GM12878 (cell line): ENCODE data around the gene TLCD2. TPM values are rescaled to one million over a fixed set of nuclear protein-coding genes. Genes with fewer than 3 reads are reported as not detected.

Experiments used
- CREB1 ChIP-seq: IDR thresholded peaks from 2 replicates; pipeline ENCODE4 v1.6.1; 2012; ENCODE audit warnings: low read depth, mild to moderate bottlenecking, inconsistent platforms
- IRF4 ChIP-seq: IDR thresholded peaks from 2 replicates; pipeline ENCODE4 v1.6.1; 2011; ENCODE audit warnings: low read depth, low read length
- NR2C2 ChIP-seq: IDR thresholded peaks from 2 replicates; pipeline ENCODE4 v1.6.1; 2011; ENCODE audit warnings: borderline replicate concordance, low read depth; ENCODE audit not compliant: control insufficient read depth, insufficient read length
- POU2F2 ChIP-seq: IDR thresholded peaks from 3 replicates; pipeline ENCODE4 v1.6.1; 2011; ENCODE audit warnings: low read depth, mild to moderate bottlenecking, low read length, borderline replicate concordance
- RAD21 ChIP-seq: IDR thresholded peaks from 2 replicates; pipeline ENCODE4 v1.6.1; 2011; ENCODE audit warnings: mild to moderate bottlenecking, low read depth, low read length, moderate library complexity; ENCODE audit not compliant: insufficient read depth
- RAD51 ChIP-seq: fragments of 450-650 bp; IDR thresholded peaks from 2 replicates; pipeline ENCODE4 v1.6.1; 2016; ENCODE audit warnings: moderate library complexity, mild to moderate bottlenecking, inconsistent platforms
- SIX5 ChIP-seq: IDR thresholded peaks from 2 replicates; pipeline ENCODE4 v1.6.1; 2011; ENCODE audit warnings: mild to moderate bottlenecking, low read depth, low read length, moderate library complexity; ENCODE audit not compliant: severe bottlenecking
- ZNF592 ChIP-seq: fragments of 450-650 bp; IDR thresholded peaks from 2 replicates; pipeline ENCODE4 v1.6.1; 2017; ENCODE audit warnings: mild to moderate bottlenecking, moderate library complexity
- ZNF622 ChIP-seq: fragments of 450-650 bp; IDR thresholded peaks from 2 replicates; pipeline ENCODE4 v1.6.1; 2017; ENCODE audit warnings: mild to moderate bottlenecking, inconsistent platforms
- polyA plus RNA-seq, 11 experiments: library from polyadenylated mRNA; depleted of rRNA in 4 of 11; unstranded in 6 of 11; stranded (reverse) in 5 of 11; fragments of >200 nt; fragmentation: Nextera tagmentation in 4 of 11; fragmentation: Illumina TruSeq in 1 of 11; extraction: Ambion mirVana in 4 of 11; extraction: Trizol in 1 of 11; gene quantifications; 1 replicate in 1 of 11; 2 replicates in 10 of 11; pipeline versions ENCODE4 v1.2.1 to v1.2.3, GENCODE V29; 2011 to 2016; ENCODE audit warnings: inconsistent platforms in 2 of 11, missing spikeins in 2 of 11, low read depth in 1 of 11
- total RNA-seq, 4 experiments: library from RNA; depleted of rRNA in 3 of 4; stranded (reverse); fragments of >200 nt in 3 of 4; fragmentation: Illumina TruSeq in 1 of 4; extraction: Trizol in 1 of 4; gene quantifications; 2 replicates each; pipeline versions ENCODE4 v1.2.1 to v1.2.3, GENCODE V29; 2013 to 2021
- TF ChIP-seq, protein P1 (sequence below): IDR thresholded peaks from 2 replicates; pipeline ENCODE4 v1.6.1; 2012; ENCODE audit warnings: low read depth, low read length, improper control_type of control experiment
- TF ChIP-seq, protein P2 (sequence below): fragments of 450-650 bp; conservative IDR thresholded peaks from 2 replicates; pipeline ENCODE4 v1.6.1; 2017; ENCODE audit warnings: mild to moderate bottlenecking, moderate library complexity
- TF ChIP-seq, protein P3 (sequence below): IDR thresholded peaks from 2 replicates; pipeline ENCODE4 v1.6.1; 2012; ENCODE audit warnings: low read depth, low read length, improper control_type of control experiment
- TF ChIP-seq, protein P4 (sequence below): fragments of 450-650 bp; formaldehyde crosslinking; IDR thresholded peaks from 2 replicates; pipeline ENCODE4 v1.5.0; 2022; ENCODE audit warnings: mild to moderate bottlenecking, missing genetic modification characterization
- TF ChIP-seq, protein P5 (sequence below): IDR thresholded peaks from 2 replicates; pipeline ENCODE4 v1.6.1; 2011; ENCODE audit warnings: low read depth, mild to moderate bottlenecking, low read length, moderate library complexity, borderline replicate concordance; ENCODE audit errors: extremely low read depth

The TLCD2 gene
- total and polyA plus RNA-seq, 10 of the 15 experiments (the other 5 are each of a cell fraction or from before 2014, with no cell fraction given), result 0.02 to 0.15 (median 0.05) TPM; not detected in 2

GRCh38 chr17:1724351-1724868 is 14.2 kb upstream of the TLCD2 start, which contains the start of gene WDR81 (continued):
- TF ChIP-seq CREB1 (no peak), SIX5 (peak; percentile 23), POU2F2 (no peak), NR2C2 (no peak), IRF4 (no peak), ZNF622 (no peak), RAD51 (peak; percentile 98), ZNF592 (peak; percentile 81), RAD21 (no peak)
- TF ChIP-seq, protein P1, sequence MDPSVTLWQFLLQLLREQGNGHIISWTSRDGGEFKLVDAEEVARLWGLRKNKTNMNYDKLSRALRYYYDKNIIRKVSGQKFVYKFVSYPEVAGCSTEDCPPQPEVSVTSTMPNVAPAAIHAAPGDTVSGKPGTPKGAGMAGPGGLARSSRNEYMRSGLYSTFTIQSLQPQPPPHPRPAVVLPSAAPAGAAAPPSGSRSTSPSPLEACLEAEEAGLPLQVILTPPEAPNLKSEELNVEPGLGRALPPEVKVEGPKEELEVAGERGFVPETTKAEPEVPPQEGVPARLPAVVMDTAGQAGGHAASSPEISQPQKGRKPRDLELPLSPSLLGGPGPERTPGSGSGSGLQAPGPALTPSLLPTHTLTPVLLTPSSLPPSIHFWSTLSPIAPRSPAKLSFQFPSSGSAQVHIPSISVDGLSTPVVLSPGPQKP, result 0 out of 2 replicates have a peak, but pooled peaks have one; percentile 29
- TF ChIP-seq, protein P2, sequence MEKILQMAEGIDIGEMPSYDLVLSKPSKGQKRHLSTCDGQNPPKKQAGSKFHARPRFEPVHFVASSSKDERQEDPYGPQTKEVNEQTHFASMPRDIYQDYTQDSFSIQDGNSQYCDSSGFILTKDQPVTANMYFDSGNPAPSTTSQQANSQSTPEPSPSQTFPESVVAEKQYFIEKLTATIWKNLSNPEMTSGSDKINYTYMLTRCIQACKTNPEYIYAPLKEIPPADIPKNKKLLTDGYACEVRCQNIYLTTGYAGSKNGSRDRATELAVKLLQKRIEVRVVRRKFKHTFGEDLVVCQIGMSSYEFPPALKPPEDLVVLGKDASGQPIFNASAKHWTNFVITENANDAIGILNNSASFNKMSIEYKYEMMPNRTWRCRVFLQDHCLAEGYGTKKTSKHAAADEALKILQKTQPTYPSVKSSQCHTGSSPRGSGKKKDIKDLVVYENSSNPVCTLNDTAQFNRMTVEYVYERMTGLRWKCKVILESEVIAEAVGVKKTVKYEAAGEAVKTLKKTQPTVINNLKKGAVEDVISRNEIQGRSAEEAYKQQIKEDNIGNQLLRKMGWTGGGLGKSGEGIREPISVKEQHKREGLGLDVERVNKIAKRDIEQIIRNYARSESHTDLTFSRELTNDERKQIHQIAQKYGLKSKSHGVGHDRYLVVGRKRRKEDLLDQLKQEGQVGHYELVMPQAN, result peak; percentile 99
- TF ChIP-seq, protein P3, sequence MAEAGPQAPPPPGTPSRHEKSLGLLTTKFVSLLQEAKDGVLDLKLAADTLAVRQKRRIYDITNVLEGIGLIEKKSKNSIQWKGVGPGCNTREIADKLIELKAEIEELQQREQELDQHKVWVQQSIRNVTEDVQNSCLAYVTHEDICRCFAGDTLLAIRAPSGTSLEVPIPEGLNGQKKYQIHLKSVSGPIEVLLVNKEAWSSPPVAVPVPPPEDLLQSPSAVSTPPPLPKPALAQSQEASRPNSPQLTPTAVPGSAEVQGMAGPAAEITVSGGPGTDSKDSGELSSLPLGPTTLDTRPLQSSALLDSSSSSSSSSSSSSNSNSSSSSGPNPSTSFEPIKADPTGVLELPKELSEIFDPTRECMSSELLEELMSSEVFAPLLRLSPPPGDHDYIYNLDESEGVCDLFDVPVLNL, result no peak
- TF ChIP-seq, protein P4, sequence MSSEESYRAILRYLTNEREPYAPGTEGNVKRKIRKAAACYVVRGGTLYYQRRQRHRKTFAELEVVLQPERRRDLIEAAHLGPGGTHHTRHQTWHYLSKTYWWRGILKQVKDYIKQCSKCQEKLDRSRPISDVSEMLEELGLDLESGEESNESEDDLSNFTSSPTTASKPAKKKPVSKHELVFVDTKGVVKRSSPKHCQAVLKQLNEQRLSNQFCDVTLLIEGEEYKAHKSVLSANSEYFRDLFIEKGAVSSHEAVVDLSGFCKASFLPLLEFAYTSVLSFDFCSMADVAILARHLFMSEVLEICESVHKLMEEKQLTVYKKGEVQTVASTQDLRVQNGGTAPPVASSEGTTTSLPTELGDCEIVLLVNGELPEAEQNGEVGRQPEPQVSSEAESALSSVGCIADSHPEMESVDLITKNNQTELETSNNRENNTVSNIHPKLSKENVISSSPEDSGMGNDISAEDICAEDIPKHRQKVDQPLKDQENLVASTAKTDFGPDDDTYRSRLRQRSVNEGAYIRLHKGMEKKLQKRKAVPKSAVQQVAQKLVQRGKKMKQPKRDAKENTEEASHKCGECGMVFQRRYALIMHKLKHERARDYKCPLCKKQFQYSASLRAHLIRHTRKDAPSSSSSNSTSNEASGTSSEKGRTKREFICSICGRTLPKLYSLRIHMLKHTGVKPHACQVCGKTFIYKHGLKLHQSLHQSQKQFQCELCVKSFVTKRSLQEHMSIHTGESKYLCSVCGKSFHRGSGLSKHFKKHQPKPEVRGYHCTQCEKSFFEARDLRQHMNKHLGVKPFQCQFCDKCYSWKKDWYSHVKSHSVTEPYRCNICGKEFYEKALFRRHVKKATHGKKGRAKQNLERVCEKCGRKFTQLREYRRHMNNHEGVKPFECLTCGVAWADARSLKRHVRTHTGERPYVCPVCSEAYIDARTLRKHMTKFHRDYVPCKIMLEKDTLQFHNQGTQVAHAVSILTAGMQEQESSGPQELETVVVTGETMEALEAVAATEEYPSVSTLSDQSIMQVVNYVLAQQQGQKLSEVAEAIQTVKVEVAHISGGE, result peak; percentile 65
- TF ChIP-seq, protein P5, sequence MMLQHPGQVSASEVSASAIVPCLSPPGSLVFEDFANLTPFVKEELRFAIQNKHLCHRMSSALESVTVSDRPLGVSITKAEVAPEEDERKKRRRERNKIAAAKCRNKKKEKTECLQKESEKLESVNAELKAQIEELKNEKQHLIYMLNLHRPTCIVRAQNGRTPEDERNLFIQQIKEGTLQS, result peak; percentile 99
